Measurements from ENCODE around the gene CRMP1. TPM values are rescaled to one million over a fixed set of nuclear protein-coding genes. Genes with fewer than 3 reads are reported as not detected.

CRMP1 gene
- total and polyA plus RNA-seq, 2 of the 4 experiments (the other 2 are of a cell fraction), result 4.1 to 7.4 TPM

DNA sequence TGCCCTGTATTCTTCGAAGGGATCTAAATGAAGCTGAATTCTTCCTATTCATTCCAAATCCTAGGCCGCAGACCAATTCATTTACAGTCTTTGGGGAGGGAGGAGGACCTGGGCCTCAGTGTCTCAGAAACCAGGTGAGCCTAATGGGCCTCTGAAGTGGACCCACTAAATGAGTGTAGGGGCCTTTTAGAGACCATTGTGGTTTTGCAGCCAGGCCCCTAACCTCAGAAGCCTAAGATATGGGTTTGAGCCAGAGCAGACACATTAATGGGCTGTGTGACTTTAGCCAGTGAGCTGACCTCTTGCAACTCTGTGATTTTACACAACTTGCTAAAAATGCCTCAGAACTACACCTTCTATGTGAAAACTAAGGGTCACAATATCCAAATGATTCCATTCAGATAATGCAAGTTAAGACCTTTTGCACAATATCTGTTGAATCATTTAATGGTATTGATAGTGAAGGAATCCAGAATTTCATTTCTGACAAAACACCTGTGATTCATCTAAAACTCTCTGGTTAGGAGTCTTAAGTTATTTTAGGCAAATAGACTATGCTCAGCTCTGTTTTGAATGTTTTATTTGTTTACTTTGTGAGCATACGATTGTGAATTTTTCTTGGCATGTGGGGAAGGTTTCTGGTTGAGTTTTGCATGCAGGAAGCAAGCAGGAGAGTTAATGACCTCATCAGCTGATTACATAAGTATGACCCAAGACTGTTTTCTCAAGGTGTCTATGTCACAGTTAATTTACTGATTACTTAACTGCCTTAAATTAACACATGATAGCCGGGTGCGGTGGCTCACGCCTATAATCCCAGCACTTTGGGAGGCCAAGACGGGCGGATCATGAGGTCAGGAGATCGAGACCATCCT, 106.8 kb downstream of the CRMP1 start:
- WGBS, 2 experiments (ENCODE audit: extremely low coverage in 2 of 2, insufficient read length in 1 of 2), result no CpG with 5 or more reads among the region's 9 CpGs
- no peak overlapping the region for H3K4me2 ChIP-seq (ENCODE audit: low read depth, low read length)
- POLR2A ChIA-PET (ENCODE audit: unreplicated experiment), result interaction anchor here (1.2 kb wide), 1 partner anchor 38 kb away, joined by 3 read pairs; no protein-coding TSS in a partner anchor
- no peak overlapping the region for H3K4me3 ChIP-seq (ENCODE audit: insufficient read depth, low read depth, low read length)
- no peak overlapping the region for H4K8ac ChIP-seq (ENCODE audit: low read depth in 2 of 2, low read length in 2 of 2)
- no peaks in the 10 kb centered on the region for H3K9me3 ChIP-seq (ENCODE audit: control insufficient read depth, insufficient read depth, low read length)
- H3K79me1 ChIP-seq (ENCODE audit: low read depth in 1 of 2, low read length in 2 of 2), result peaks cover 9 to 32% of the 10 kb centered on the region in 2 experiments
- TF ChIP-seq CEBPB (IDR thresholded peaks at IDR 0.05; ENCODE audit: low read depth, low read length) (peak; percentile 79), FOS (IDR thresholded peaks at IDR 0.05; ENCODE audit: low read depth, low read length) (peak; percentile 29; the same call in 1 of the 2 replicates), NFE2L2 (IDR thresholded peaks at IDR 0.05; ENCODE audit: low read depth, low read length) (no peak)
- H3K36me3 ChIP-seq (ENCODE audit: control insufficient read depth, insufficient read depth, low read length), result peaks cover 50% of the 10 kb centered on the region
- TSS peak; percentile 7 for BruUV-seq (replicated peaks)
- H3K9me1 ChIP-seq (ENCODE audit: insufficient read depth, low read length), result peaks cover 17% of the 10 kb centered on the region
- CTCF ChIA-PET, result interaction anchor here (0.6 to 0.7 kb wide), 2 partner anchors 25 to 629 kb away, joined by 3 to 4 read pairs; no protein-coding TSS in a partner anchor
- H4K91ac ChIP-seq (ENCODE audit: insufficient read depth, low read depth, low read length), result no peak overlapping the region
- H3K4me1 ChIP-seq (ENCODE audit: control insufficient read depth, insufficient read depth, low read length), result peaks cover 9% of the 10 kb centered on the region
- no peak overlapping the region for H3K9ac ChIP-seq (ENCODE audit: low read depth, low read length)
- H2BK15ac ChIP-seq (ENCODE audit: low read depth, low read length), result no peak overlapping the region
- no peak overlapping the region for H3K23ac ChIP-seq (ENCODE audit: low read depth, low read length)
- no peaks in the 10 kb centered on the region; the same call in 1 of the 2 replicates for H4K20me1 ChIP-seq (ENCODE audit: insufficient read depth, low read length)
- no peak overlapping the region for H2AK5ac ChIP-seq (ENCODE audit: low read depth, low read length)
- H2BK120ac ChIP-seq (ENCODE audit: low read depth, low read length), result no peak overlapping the region
- no peak overlapping the region for H2AFZ ChIP-seq (replicated peaks; ENCODE audit: low read length, poor library complexity)
- no peak overlapping the region for H3K18ac ChIP-seq (ENCODE audit: low read depth, low read length)
- H4K5ac ChIP-seq (ENCODE audit: low read depth, low read length), result no peak overlapping the region
- no peak overlapping the region for H2AK9ac ChIP-seq (replicated peaks; ENCODE audit: low read depth, low read length, poor library complexity)
- in situ Hi-C loops (cut with MboI; ENCODE audit: low sequenced_read_pairs), result no loop called here
- H2BK20ac ChIP-seq (ENCODE audit: low read depth, low read length), result no peak overlapping the region
- H2BK5ac ChIP-seq (ENCODE audit: low read depth, low read length, poor library complexity, severe bottlenecking), result peak overlapping the region; percentile 59
- peak overlapping the region; percentile 32; the same call in 1 of the 2 replicates for H3K27ac ChIP-seq (ENCODE audit: insufficient read depth, low read length)
- H3K56ac ChIP-seq (ENCODE audit: extremely low read depth, insufficient read depth, low read length), result no peak overlapping the region
- dilution Hi-C loops (cut with HindIII; ENCODE audit: low sequenced_read_pairs, unreplicated experiment), result no loop called here
- H3K14ac ChIP-seq (replicated peaks; ENCODE audit: low read depth, low read length), result peak overlapping the region; percentile 48; the same call in 1 of the 2 replicates
- peak; percentile 92 for DNase-seq
- no peak overlapping the region for H3K4ac ChIP-seq (ENCODE audit: low read depth, low read length)
- intact Hi-C loops (cut with micrococcal nuclease), result no loop called here
- H3K27me3 ChIP-seq (ENCODE audit: control insufficient read depth, insufficient read depth, low read length), result no peaks in the 10 kb centered on the region
- peak; percentile 53 for ATAC-seq (ENCODE audit: low read depth)
